ENCODE results near the gene SH3GL2.

The SH3GL2 gene

GRCh38 chr9:17665450-17665849, 86.6 kb downstream of the SH3GL2 start:
- DNase-seq, result no peak

GRCh38 chr9:17669206-17669605, 90.3 kb downstream of the SH3GL2 start:
- DNase-seq, result no peak

- DNase-seq, result no peak
Measured at GRCh38 chr9:17682684-17683083, 103.8 kb downstream of the SH3GL2 start.

- DNase-seq, result no peak
Measured at GRCh38 chr9:17688834-17689233, 110.0 kb downstream of the SH3GL2 start.

GRCh38 chr9:17694336-17694735, 115.5 kb downstream of the SH3GL2 start:
- no peak for DNase-seq

GRCh38 chr9:17695482-17695881, 116.6 kb downstream of the SH3GL2 start:
- no peak for DNase-seq

GRCh38 chr9:17699615-17700330, 120.9 kb downstream of the SH3GL2 start:
- no peak for DNase-seq

GRCh38 chr9:17706347-17706746, 127.5 kb downstream of the SH3GL2 start:
- no peak for DNase-seq

GRCh38 chr9:17719053-17719452, 140.2 kb downstream of the SH3GL2 start:
- DNase-seq, result no peak

- no peak for DNase-seq
Measured at GRCh38 chr9:17721954-17722353, 143.1 kb downstream of the SH3GL2 start.

GRCh38 chr9:17723656-17724055, 144.8 kb downstream of the SH3GL2 start:
- DNase-seq, result no peak

- DNase-seq, result no peak
Measured at GRCh38 chr9:17725399-17726010, 146.6 kb downstream of the SH3GL2 start.

- DNase-seq, result no peak
Measured at GRCh38 chr9:17726298-17726697, 147.4 kb downstream of the SH3GL2 start.

- no peak for DNase-seq
Measured at GRCh38 chr9:17730899-17731298, 152.0 kb downstream of the SH3GL2 start.

GRCh38 chr9:17731308-17731707, 152.4 kb downstream of the SH3GL2 start:
- no peak for DNase-seq

- no peak for DNase-seq
Measured at GRCh38 chr9:17734674-17735073, 155.8 kb downstream of the SH3GL2 start.

GRCh38 chr9:17735859-17736258, 157.0 kb downstream of the SH3GL2 start:
- no peak for DNase-seq

GRCh38 chr9:17739022-17739421, 160.2 kb downstream of the SH3GL2 start:
- no peak for DNase-seq

- DNase-seq, result no peak
Measured at GRCh38 chr9:17739736-17740135, 160.9 kb downstream of the SH3GL2 start.

- DNase-seq, result no peak
Measured at GRCh38 chr9:17742067-17742466, 163.2 kb downstream of the SH3GL2 start.

- no peak for DNase-seq
Measured at GRCh38 chr9:17744786-17745185, 165.9 kb downstream of the SH3GL2 start.

- DNase-seq, result no peak
Measured at GRCh38 chr9:17750269-17750668, 171.4 kb downstream of the SH3GL2 start.

- DNase-seq, result no peak
Measured at GRCh38 chr9:17751486-17751885, 172.6 kb downstream of the SH3GL2 start.

GRCh38 chr9:17752021-17752420, 173.2 kb downstream of the SH3GL2 start:
- no peak for DNase-seq

GRCh38 chr9:17757816-17758215, 178.9 kb downstream of the SH3GL2 start:
- DNase-seq, result no peak

All from activated CD4-positive, alpha-beta T cell treated with anti-CD3 and anti-CD28 coated beads for 48 hours (primary cell).